K562 (cell line): ENCODE measurements around the gene BTBD16. TPM values are rescaled to one million over a fixed set of nuclear protein-coding genes. Genes with fewer than 3 reads are reported as not detected.

Experiments used
- ATAC-seq: fragments of 200-7000 bp; cut with Tn5 transposase; 3 replicates; pipeline ENCODE4 v1.9.1; 2020; ENCODE audit warnings: moderate library complexity
- BruUV-seq: library from RNA; stranded (reverse); fragments of 400-500 nt; replicated peaks from 2 replicates; lab custom pipeline; 2021; lab: Mats Ljungman, UMichigan
- CTCF ChIA-PET: fragments of 300-600 bp; formaldehyde crosslinking; extraction: SDS; loops from one replicate; lab custom pipeline; 2021; ENCODE audit warnings: low intra/inter-chr PET ratio; lab: Yijun Ruan, JAX
- POLR2A ChIA-PET: fragments of 300-600, 350-650 bp; sonication (Branson Sonifier 250); formaldehyde crosslinking; extraction: SDS; loops from one replicate; lab custom pipeline; 2021; ENCODE audit warnings: antibody characterized with exemption, inconsistent platforms; lab: Yijun Ruan, JAX
- DNase-seq, 4 experiments: peaks; one replicate each; pipeline versions ENCODE4 v3.0.0 to v3.0.0-alpha.2; 2011 to 2018; ENCODE audit warnings: low spot score in 3 of 4, mixed read lengths in 3 of 4; ENCODE audit errors: extremely low read depth in 1 of 4
- FAIRE-seq: peaks from 2 replicates; lab custom pipeline; 2011; peaks lifted over from hg19 to GRCh38; lab: Jason Lieb, UNC
- H2AFZ ChIP-seq: 2 replicates; pipeline ENCODE4 v1.6.0; 2011; ENCODE audit warnings: low read depth, low read length, control low read depth, inconsistent platforms
- H3K27ac ChIP-seq: fragments of 200-600 bp; 3 replicates; pipeline ENCODE4 v1.8.0; 2011; ENCODE audit warnings: low read depth, mild to moderate bottlenecking, control low read depth, inconsistent platforms, low read length, moderate library complexity, mixed read lengths; ENCODE audit errors: extremely low read depth
- H3K27me3 ChIP-seq, 2 experiments: fragments of 300-600 bp in 1 of 2; 2 replicates in 1 of 2; 3 replicates in 1 of 2; pipeline versions ENCODE4 v1.6.0 to v1.8.0; 2011; ENCODE audit warnings: inconsistent platforms in 2 of 2, low read length in 2 of 2, mild to moderate bottlenecking in 1 of 2, mixed read lengths in 1 of 2, moderate library complexity in 1 of 2; ENCODE audit not compliant: control insufficient read depth in 2 of 2, insufficient read depth in 2 of 2
- H3K36me3 ChIP-seq: fragments of 300-600 bp; 3 replicates; pipeline ENCODE4 v1.8.0; 2011; ENCODE audit warnings: mild to moderate bottlenecking, low read length, inconsistent platforms; ENCODE audit not compliant: control insufficient read depth, insufficient read depth
- H3K4me1 ChIP-seq, 2 experiments: fragments of 200-600 bp in 1 of 2; replicated peaks in 1 of 2; 2 replicates in 1 of 2; 3 replicates in 1 of 2; pipeline versions ENCODE4 v1.5.1 to v1.8.0; 2011; ENCODE audit warnings: inconsistent platforms in 2 of 2, low read length in 2 of 2, mild to moderate bottlenecking in 1 of 2, mixed read lengths in 1 of 2, moderate library complexity in 1 of 2; ENCODE audit not compliant: control insufficient read depth in 2 of 2, insufficient read depth in 2 of 2
- H3K4me2 ChIP-seq: 2 replicates; pipeline ENCODE4 v1.6.1; 2011; ENCODE audit warnings: low read length, control low read depth, inconsistent platforms, mixed read lengths; ENCODE audit not compliant: insufficient read depth
- H3K4me3 ChIP-seq: fragments of 200-600 bp; sonication (generic), shearing (Covaris generic); 2 replicates; pipeline ENCODE4 v1.5.1; 2016; ENCODE audit warnings: control low read depth, inconsistent platforms
- H3K79me2 ChIP-seq: fragments of 200-600 bp; 3 replicates; pipeline ENCODE4 v1.8.0; 2011; ENCODE audit warnings: low read length, inconsistent platforms; ENCODE audit not compliant: control insufficient read depth, insufficient read depth
- H3K9ac ChIP-seq, 2 experiments: 2 replicates each; pipeline versions ENCODE4 v1.6.0 to v1.6.1; 2011; ENCODE audit warnings: low read depth in 2 of 2, low read length in 2 of 2, control low read depth in 1 of 2, inconsistent platforms in 1 of 2, mild to moderate bottlenecking in 1 of 2, mixed read lengths in 1 of 2; ENCODE audit not compliant: insufficient read depth in 1 of 2
- H3K9me1 ChIP-seq: one replicate; pipeline ENCODE4 v1.6.0; 2011; ENCODE audit warnings: inconsistent platforms, mild to moderate bottlenecking, low read length, moderate library complexity; ENCODE audit not compliant: control insufficient read depth, insufficient read depth
- H3K9me3 ChIP-seq: replicated peaks from 2 replicates; pipeline ENCODE4 v1.5.1; 2011; ENCODE audit warnings: low read depth, low read length, inconsistent platforms; ENCODE audit not compliant: control insufficient read depth, insufficient read depth
- H4K20me1 ChIP-seq: replicated peaks from 2 replicates; pipeline ENCODE4 v1.6.1; 2011; ENCODE audit warnings: low read length, inconsistent platforms, mixed read lengths; ENCODE audit not compliant: control insufficient read depth, insufficient read depth
- DIDO1 ChIP-seq: fragments of 450-650 bp; IDR thresholded peaks from 2 replicates; pipeline ENCODE4 v1.6.1; 2016; ENCODE audit warnings: low read depth, missing biosample characterization, missing genetic modification characterization
- DMBX1 ChIP-seq: fragments of 250-450 bp; sonication (Bioruptor Pico); IDR thresholded peaks from 2 replicates; pipeline ENCODE4 v1.8.0; 2022; ENCODE audit warnings: inconsistent platforms, mild to moderate bottlenecking, moderate library complexity, borderline replicate concordance
- EHMT2 ChIP-seq: fragments of 450-650 bp; IDR thresholded peaks from 2 replicates; pipeline ENCODE4 v1.6.1; 2018; ENCODE audit warnings: antibody characterized with exemption
- GATA2 ChIP-seq: sonication (generic); formaldehyde crosslinking; IDR thresholded peaks from 2 replicates; pipeline ENCODE4 v1.4.0; 2020; ENCODE audit warnings: mild to moderate bottlenecking, missing genetic modification reagents
- IRF9 ChIP-seq: fragments of 450-650 bp; IDR thresholded peaks from 2 replicates; pipeline ENCODE4 v1.6.1; 2016; ENCODE audit warnings: missing biosample characterization, missing genetic modification characterization
- KLF16 ChIP-seq: IDR thresholded peaks from 2 replicates; pipeline ENCODE4 v1.6.1; 2016; ENCODE audit warnings: antibody characterized with exemption
- MAFF ChIP-seq: IDR thresholded peaks from 2 replicates; pipeline ENCODE4 v1.6.1; 2012; ENCODE audit warnings: low read length, improper control_type of control experiment
- MYNN ChIP-seq, 2 experiments: sonication (generic); formaldehyde crosslinking in 1 of 2; IDR thresholded peaks; 2 replicates each; pipeline versions ENCODE4 v1.5.0 to v1.6.1; 2016 to 2020; ENCODE audit warnings: antibody characterized with exemption in 1 of 2, missing genetic modification reagents in 1 of 2
- PTBP1 ChIP-seq: fragments of 200-400 bp; formaldehyde crosslinking; IDR thresholded peaks from 2 replicates; pipeline ENCODE4 v1.6.1; 2017; ENCODE audit warnings: low read depth, low read length
- RFX1 ChIP-seq: fragments of 450-650 bp; IDR thresholded peaks from 2 replicates; pipeline ENCODE4 v1.6.1; 2016; ENCODE audit warnings: mild to moderate bottlenecking, moderate library complexity
- RNF2 ChIP-seq: sonication (generic); IDR thresholded peaks from 2 replicates; pipeline ENCODE4 v1.6.1; 2016
- SNRNP70 ChIP-seq: fragments of 200-400 bp; formaldehyde crosslinking; optimal IDR thresholded peaks from 2 replicates; pipeline ENCODE3; 2017; ENCODE audit warnings: low read depth, low read length
- SUPT5H ChIP-seq: fragments of 450-650 bp; IDR thresholded peaks from 2 replicates; pipeline ENCODE4 v1.6.1; 2016
- TRIM28 ChIP-seq: fragments of 450-650 bp; IDR thresholded peaks from 2 replicates; pipeline ENCODE4 v1.6.1; 2017
- ZFP1 ChIP-seq: fragments of 450-650 bp; formaldehyde crosslinking; IDR thresholded peaks from 2 replicates; pipeline ENCODE4 v1.4.0; 2020; ENCODE audit warnings: mild to moderate bottlenecking, mixed read lengths
- ZNF785 ChIP-seq: fragments of 250-450 bp; sonication (Bioruptor Pico); IDR thresholded peaks from 2 replicates; pipeline ENCODE4 v1.4.0; 2020; ENCODE audit warnings: mild to moderate bottlenecking
- WGBS: fragments of 100-300 bp; shearing (Covaris generic); methylation state at CpG from one replicate; pipeline ENCODE4 v1.1.6; 2016; ENCODE audit warnings: low coverage, mixed read lengths; ENCODE audit not compliant: insufficient coverage; ENCODE audit errors: missing lambda C conversion rate; 5-methylcytosine and 5-hydroxymethylcytosine counted together
- in situ Hi-C: fragments of 300-500 bp; cut with MboI; formaldehyde crosslinking; loops from 4 replicates; pipeline ENCODE4 v1.15.0; 2018; ENCODE audit warnings: inconsistent platforms, mixed read lengths
- intact Hi-C: fragments of 100-400 bp; cut with micrococcal nuclease; formaldehyde crosslinking; loops from 2 replicates; pipeline ENCODE4 v1.14.2; 2022
- polyA plus RNA-seq, 8 experiments: library from polyadenylated mRNA; depleted of rRNA in 4 of 8; stranded (reverse) in 5 of 8; unstranded in 3 of 8; fragments of >200 nt; fragmentation: Nextera tagmentation in 2 of 8; fragmentation: Illumina TruSeq in 1 of 8; extraction: Ambion mirVana in 2 of 8; extraction: Trizol in 1 of 8; gene quantifications; 2 replicates each; pipeline versions ENCODE4 v1.2.1 to v1.2.3, GENCODE V29; 2011 to 2014; ENCODE audit warnings: inconsistent platforms in 1 of 8, missing spikeins in 1 of 8
- total RNA-seq, 7 experiments: library from RNA; depleted of rRNA in 6 of 7; stranded (reverse); fragments of >200 nt in 6 of 7; fragmentation: Illumina TruSeq in 2 of 7; extraction: Trizol in 2 of 7; gene quantifications; 2 replicates each; pipeline versions ENCODE4 v1.2.1 to v1.2.3, GENCODE V29; 2011 to 2021; ENCODE audit warnings: low replicate concordance in 1 of 7
- TF ChIP-seq, protein P1 (sequence below), 2 experiments: fragments of 450-650 bp in 1 of 2; sonication (generic) in 1 of 2; formaldehyde crosslinking; conservative IDR thresholded peaks; 2 replicates each; pipeline versions ENCODE4 v1.4.0 to v1.8.1; 2020 to 2022; ENCODE audit warnings: mild to moderate bottlenecking in 1 of 2, missing genetic modification reagents in 1 of 2
- TF ChIP-seq, protein P2 (sequence below): sonication (generic); formaldehyde crosslinking; IDR thresholded peaks from 2 replicates; pipeline ENCODE4 v1.8.1; 2023; ENCODE audit warnings: mild to moderate bottlenecking, missing genetic modification reagents

The BTBD16 gene
- total and polyA plus RNA-seq, 9 of the 15 experiments (the other 6 are each of a cell fraction or from before 2014, with no cell fraction given), result 0.11 TPM; not detected in 8

DNA sequence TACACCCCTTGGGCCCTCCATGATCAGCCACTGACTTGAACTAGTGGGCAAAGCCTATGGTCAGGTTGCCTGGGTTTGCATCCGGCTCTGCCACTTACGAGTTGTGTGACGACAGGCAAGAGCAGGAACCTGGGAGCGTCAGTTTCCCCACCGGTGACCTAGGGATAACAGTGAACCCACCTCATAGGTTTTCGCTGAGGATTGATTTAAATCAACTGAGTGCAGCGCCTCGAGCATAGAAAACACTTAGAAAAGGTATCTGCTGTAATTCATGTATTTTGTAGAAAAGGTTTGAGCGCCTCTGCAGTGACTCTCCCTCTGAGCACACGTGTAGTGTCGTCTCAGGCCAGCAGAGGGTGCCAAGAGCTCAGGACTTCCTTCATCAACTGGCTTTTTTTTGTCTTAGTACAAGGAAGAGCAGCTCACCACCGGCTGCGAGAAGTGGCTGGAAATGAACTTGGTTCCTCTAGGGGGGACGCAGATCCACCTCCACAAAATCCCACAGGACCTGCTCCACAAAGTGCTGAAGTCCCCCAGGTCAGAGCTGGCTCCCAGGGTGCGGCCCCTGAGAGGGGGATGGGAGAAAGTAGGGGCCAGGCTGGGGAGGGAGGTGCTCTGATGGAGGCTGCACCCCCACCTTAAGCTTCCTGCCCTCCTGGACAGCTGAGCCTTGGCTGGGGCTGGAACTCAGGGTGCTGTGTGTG, 27.7 kb downstream of the BTBD16 start (continued):
- TF ChIP-seq EHMT2, result no peak
- no peak for TF ChIP-seq TRIM28
- TF ChIP-seq DMBX1 (CRISPR knock-in tag), result no peak
- TF ChIP-seq RFX1, result no peak
- no peak for TF ChIP-seq ZFP1 (CRISPR knock-in tag)
- no peak for TF ChIP-seq SUPT5H
- no peak for TF ChIP-seq DIDO1
- no peak for TF ChIP-seq PTBP1

- BruUV-seq, result no TSS peak
- no peaks in the 10 kb centered on the region for H3K4me1 ChIP-seq
- intact Hi-C loops (loop anchor here (1.0 to 5.0 kb wide), 2 partner anchors 136 to 268 kb away; no protein-coding TSS in a partner anchor), in situ Hi-C loops (no loop called here)
- H2AFZ ChIP-seq, result no peak overlapping the region
- H3K9me3 ChIP-seq, result no peaks in the 10 kb centered on the region
- no peaks in the 10 kb centered on the region for H3K36me3 ChIP-seq
- no peak overlapping the region for H3K4me3 ChIP-seq
- no peak overlapping the region for H3K9ac ChIP-seq
- no peaks in the 10 kb centered on the region for H3K79me2 ChIP-seq
- H4K20me1 ChIP-seq, result no peaks in the 10 kb centered on the region
- 5% methylated on average over 13 of the region's 14 CpGs for WGBS
- no peaks in the 10 kb centered on the region for H3K27me3 ChIP-seq
- ChIA-PET POLR2A (interaction anchor here (0.9 to 1.0 kb wide), 2 partner anchors 12 to 134 kb away, joined by 3 to 4 read pairs; no protein-coding TSS in a partner anchor), CTCF (interaction anchor here (0.7 to 1.9 kb wide), 3 partner anchors 136 to 690 kb away, joined by 3 to 21 read pairs (median 4); no protein-coding TSS in a partner anchor)
- H3K27ac ChIP-seq, result no peak overlapping the region
- ATAC-seq (no peak), FAIRE-seq (no peak), DNase-seq (no peak)
- no peak overlapping the region for H3K4me2 ChIP-seq
- no peaks in the 10 kb centered on the region for H3K9me1 ChIP-seq
- TF ChIP-seq RNF2 (no peak), MAFF (no peak), IRF9 (tag) (no peak), GATA2 (CRISPR knock-in tag) (no peak), KLF16 (no peak), ZNF785 (CRISPR knock-in tag) (no peak), SNRNP70 (no peak), ZFP1 (CRISPR knock-in tag) (no peak), MYNN (IDR thresholded peaks at IDR 0.05) (no peak), MYNN (CRISPR knock-in tag; IDR thresholded peaks at IDR 0.05) (no peak)
- TF ChIP-seq, protein P1, sequence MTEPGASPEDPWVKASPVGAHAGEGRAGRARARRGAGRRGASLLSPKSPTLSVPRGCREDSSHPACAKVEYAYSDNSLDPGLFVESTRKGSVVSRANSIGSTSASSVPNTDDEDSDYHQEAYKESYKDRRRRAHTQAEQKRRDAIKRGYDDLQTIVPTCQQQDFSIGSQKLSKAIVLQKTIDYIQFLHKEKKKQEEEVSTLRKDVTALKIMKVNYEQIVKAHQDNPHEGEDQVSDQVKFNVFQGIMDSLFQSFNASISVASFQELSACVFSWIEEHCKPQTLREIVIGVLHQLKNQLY (CRISPR knock-in tag; conservative IDR thresholded peaks at IDR 0.05), result no peak
- TF ChIP-seq, protein P2, sequence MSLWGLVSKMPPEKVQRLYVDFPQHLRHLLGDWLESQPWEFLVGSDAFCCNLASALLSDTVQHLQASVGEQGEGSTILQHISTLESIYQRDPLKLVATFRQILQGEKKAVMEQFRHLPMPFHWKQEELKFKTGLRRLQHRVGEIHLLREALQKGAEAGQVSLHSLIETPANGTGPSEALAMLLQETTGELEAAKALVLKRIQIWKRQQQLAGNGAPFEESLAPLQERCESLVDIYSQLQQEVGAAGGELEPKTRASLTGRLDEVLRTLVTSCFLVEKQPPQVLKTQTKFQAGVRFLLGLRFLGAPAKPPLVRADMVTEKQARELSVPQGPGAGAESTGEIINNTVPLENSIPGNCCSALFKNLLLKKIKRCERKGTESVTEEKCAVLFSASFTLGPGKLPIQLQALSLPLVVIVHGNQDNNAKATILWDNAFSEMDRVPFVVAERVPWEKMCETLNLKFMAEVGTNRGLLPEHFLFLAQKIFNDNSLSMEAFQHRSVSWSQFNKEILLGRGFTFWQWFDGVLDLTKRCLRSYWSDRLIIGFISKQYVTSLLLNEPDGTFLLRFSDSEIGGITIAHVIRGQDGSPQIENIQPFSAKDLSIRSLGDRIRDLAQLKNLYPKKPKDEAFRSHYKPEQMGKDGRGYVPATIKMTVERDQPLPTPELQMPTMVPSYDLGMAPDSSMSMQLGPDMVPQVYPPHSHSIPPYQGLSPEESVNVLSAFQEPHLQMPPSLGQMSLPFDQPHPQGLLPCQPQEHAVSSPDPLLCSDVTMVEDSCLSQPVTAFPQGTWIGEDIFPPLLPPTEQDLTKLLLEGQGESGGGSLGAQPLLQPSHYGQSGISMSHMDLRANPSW, result no peak
Observed at GRCh38 chr10:122299423-122300075, 28.5 kb downstream of the BTBD16 start.
